Left lung (tissue), 10 donors: Measurements from ENCODE around the gene BANF1. TPM values are rescaled to one million over a fixed set of nuclear protein-coding genes. Genes with fewer than 3 reads are reported as not detected.
A peak's percentile ranks its signal among the peaks of the same experiment; 100 is the strongest.

Source experiments
- ATAC-seq: fragments of 200-7000 bp; cut with Tn5 transposase; one replicate; pipeline ENCODE4 v1.9.1; 2020; ENCODE audit warnings: moderate library complexity
- DNase-seq, 4 donors: peaks; one replicate each; pipeline ENCODE4 v3.0.0-alpha.2; 2013 to 2020
- H3K27ac ChIP-seq, 2 donors: fragments of 200-600 bp; sonication (generic) in 1 of 2; one replicate each; pipeline versions ENCODE4 v1.5.0 to v1.8.0; 2020 to 2021
- H3K27me3 ChIP-seq, 2 donors: fragments of 200-600 bp; sonication (generic) in 1 of 2; one replicate each; pipeline versions ENCODE4 v1.5.0 to v1.8.0; 2020 to 2021
- H3K36me3 ChIP-seq, 2 donors: fragments of 200-600 bp; sonication (generic) in 1 of 2; one replicate each; pipeline versions ENCODE4 v1.5.0 to v1.8.0; 2020 to 2021
- H3K4me1 ChIP-seq, 2 donors: fragments of 200-600 bp; one replicate each; pipeline ENCODE4 v1.8.0; 2021
- H3K4me3 ChIP-seq, 2 donors: fragments of 200-600 bp; sonication (generic) in 1 of 2; one replicate each; pipeline versions ENCODE4 v1.5.0 to v1.8.0; 2020 to 2021; ENCODE audit warnings: mild to moderate bottlenecking in 1 of 2
- H3K9me3 ChIP-seq, 2 donors: fragments of 200-600 bp; sonication (generic) in 1 of 2; one replicate each; pipeline versions ENCODE4 v1.5.0 to v1.8.0; 2020 to 2021
- CTCF ChIP-seq, 2 donors: fragments of 200-600 bp; sonication (generic) in 1 of 2; IDR thresholded peaks; one replicate each; pipeline versions ENCODE4 v1.5.0 to v1.8.0; 2021; ENCODE audit warnings: antibody characterized with exemption in 2 of 2
- intact Hi-C, 2 donors: fragments of 100-400 bp; cut with DNase I; formaldehyde crosslinking; loops; one replicate each; pipeline versions ENCODE4 v1.11.2 to v1.14.2; 2022
- polyA plus RNA-seq, 6 donors: library from polyadenylated mRNA; unstranded; fragments of 120-200 nt; gene quantifications; one replicate each; pipeline ENCODE4 v1.2.1, GENCODE V29; 2013; ENCODE audit not compliant: insufficient read length in 6 of 6
- total RNA-seq, 2 donors: library from RNA; stranded (reverse); fragmentation: NEBNext Ultra II Directional; extraction: Animal tissue kit (Norgen Biotek cat#: 25700); gene quantifications; one replicate each; pipeline ENCODE4 v1.2.1, GENCODE V29; 2021
- donor health status: DM: no; HTN: yes; CAD: no.
- donor health status: DM: no; HTN: no; CAD: no.

The BANF1 gene
- total and polyA plus RNA-seq, 8 donors: 161 to 248 (median 225) TPM

GRCh38 chr11:65968600-65969482, 33.5 kb upstream of the BANF1 start:
- DNase-seq: no peak
- Histone ChIP-seq H3K27ac (peak overlapping the region in 1 of 2 donors; percentile 87), H3K9me3 (no peaks in the 10 kb centered on the region), H3K36me3 (peaks cover 0 to 85% of the 10 kb centered on the region in 2 donors), H3K4me1 (peaks cover 5 to 31% of the 10 kb centered on the region in 2 donors), H3K27me3 (no peaks in the 10 kb centered on the region), H3K4me3 (no peak overlapping the region)
- TF ChIP-seq CTCF (IDR thresholded peaks at IDR 0.05): no peak
- intact Hi-C loops: no loop called here
- ATAC-seq: peak; percentile 87

- peaks cover 0 to 72% of the 10 kb centered on the region in 2 donors for H3K36me3 ChIP-seq
Measured at GRCh38 chr11:65972116-65972515, 30.2 kb upstream of the BANF1 start.

DNA sequence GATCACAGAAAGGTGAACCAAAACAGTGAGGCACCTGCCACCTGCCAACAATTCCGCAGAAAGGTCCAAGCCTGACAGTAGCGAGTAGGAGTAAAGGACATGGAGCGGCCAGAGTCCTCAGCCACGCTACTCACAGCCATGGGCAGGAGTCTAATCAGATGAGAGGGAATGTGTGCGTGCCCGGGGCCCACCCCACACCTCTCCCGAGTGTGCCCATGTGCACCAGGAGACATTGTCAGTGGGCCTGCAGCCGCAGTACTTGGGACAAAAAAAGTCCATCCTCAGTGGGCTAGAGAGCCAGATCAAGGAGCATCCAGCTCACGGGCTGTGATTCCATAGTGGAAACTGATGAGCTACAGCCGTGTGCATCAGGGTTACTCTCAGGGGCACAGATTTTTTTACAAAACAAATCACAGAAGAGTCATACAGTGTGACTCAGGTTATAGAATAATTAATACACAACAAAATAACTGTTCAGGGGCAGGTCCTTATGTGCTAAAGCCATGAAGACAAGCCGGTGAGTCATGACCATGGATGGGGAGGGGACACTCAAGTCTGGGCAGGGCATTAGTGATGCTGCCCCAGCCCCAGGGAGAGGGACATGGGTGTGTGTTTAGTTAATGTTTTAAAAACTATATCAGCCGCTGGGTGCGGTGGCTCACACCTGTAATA, 28.7 kb upstream of the BANF1 start:
- no peak for ATAC-seq
- Histone ChIP-seq H3K27me3 (no peaks in the 10 kb centered on the region), H3K4me3 (no peak overlapping the region), H3K27ac (no peak overlapping the region), H3K4me1 (peaks cover 5 to 20% of the 10 kb centered on the region in 2 donors), H3K9me3 (no peaks in the 10 kb centered on the region), H3K36me3 (peaks cover 0 to 72% of the 10 kb centered on the region in 2 donors)
- TF ChIP-seq CTCF (IDR thresholded peaks at IDR 0.05): no peak
- DNase-seq: no peak
- intact Hi-C loops: no loop called here

More at GRCh38 chr11:65972116-65972515, 30.2 kb upstream of the BANF1 start:
- DNase-seq (no peak), ATAC-seq (no peak)
- Histone ChIP-seq H3K4me3 (no peak overlapping the region), H3K9me3 (no peaks in the 10 kb centered on the region), H3K27me3 (no peaks in the 10 kb centered on the region), H3K4me1 (peaks cover 5 to 26% of the 10 kb centered on the region in 2 donors), H3K27ac (no peak overlapping the region)
- TF ChIP-seq CTCF (IDR thresholded peaks at IDR 0.05): no peak
- intact Hi-C loops: no loop called here

- no peak for TF ChIP-seq CTCF (IDR thresholded peaks at IDR 0.05)
- intact Hi-C loops: no loop called here
Measured at GRCh38 chr11:65975771-65976170, 26.5 kb upstream of the BANF1 start.

More at GRCh38 chr11:65975771-65976170, 26.5 kb upstream of the BANF1 start:
- H3K27ac ChIP-seq: no peak overlapping the region
- H3K36me3 ChIP-seq: peaks cover 0 to 69% of the 10 kb centered on the region in 2 donors
- H3K4me3 ChIP-seq: no peak overlapping the region
- ATAC-seq: no peak
- no peaks in the 10 kb centered on the region for H3K9me3 ChIP-seq
- DNase-seq: no peak
- H3K4me1 ChIP-seq: no peaks in the 10 kb centered on the region
- no peaks in the 10 kb centered on the region for H3K27me3 ChIP-seq
